Testis (tissue), 2 donors: ENCODE data around the gene FAM110A.

Experiments used
- CTCF ChIP-seq, 3 experiments: fragments of 450-650 bp in 2 of 3; fragments of 200-600 bp in 1 of 3; sonication (generic) in 1 of 3; IDR thresholded peaks; one replicate each; pipeline ENCODE4 v1.5.1; 2016 to 2019; ENCODE audit warnings: antibody characterized with exemption in 3 of 3, mild to moderate bottlenecking in 2 of 3, moderate library complexity in 1 of 3
- POLR2A ChIP-seq: fragments of 450-650 bp; IDR thresholded peaks from one replicate; pipeline ENCODE4 v1.6.1; 2017; ENCODE audit warnings: antibody characterized with exemption, mild to moderate bottlenecking, moderate library complexity

GRCh38 chr20:823574-823902, 10.0 kb upstream of the FAM110A start:
- TF ChIP-seq CTCF (IDR thresholded peaks at IDR 0.05) (no peak), POLR2A (no peak)
